UCSD-AML1 (cell line): ENCODE measurements around the gene ERI2.
A peak's percentile ranks its signal among the peaks of the same experiment; 100 is the strongest.
"Not testable (repeated sequence)": the region's sequence is repeated elsewhere in the genome, so short reads cannot be mapped to it uniquely, and the experiment has no call there.

Source experiments
- DNase-seq: peaks from one replicate; lab custom pipeline; 2025; ENCODE audit not compliant: unreplicated experiment; lab: John Stamatoyannopoulos, UW

ERI2 gene

GRCh38 chr16:20765732-20766131, 40.5 kb downstream of the ERI2 start:
- no peak for DNase-seq

- DNase-seq = not testable (repeated sequence)
Observed at GRCh38 chr16:20764448-20764847, 41.8 kb downstream of the ERI2 start.

GRCh38 chr16:20763461-20764232, 42.6 kb downstream of the ERI2 start, which contains the start of gene ACSM3:
Gene ACSM3 (plus strand): TSS chr16:20764014. CDS start chr16:20770035, 6,021 bp downstream.
- no peak for DNase-seq

- no peak for DNase-seq
Observed at GRCh38 chr16:20762404-20763123, 43.7 kb downstream of the ERI2 start.

GRCh38 chr16:20761175-20761574, 45.1 kb downstream of the ERI2 start:
- DNase-seq = no peak

GRCh38 chr16:20760346-20760745, 45.9 kb downstream of the ERI2 start:
- no peak for DNase-seq

GRCh38 chr16:20755799-20756198, 50.5 kb downstream of the ERI2 start:
- DNase-seq = not testable (repeated sequence)

- no peak for DNase-seq
Observed at GRCh38 chr16:20755238-20755637, 51.0 kb downstream of the ERI2 start.

- no peak for DNase-seq
Observed at GRCh38 chr16:20753727-20754126, 52.5 kb downstream of the ERI2 start.

- DNase-seq = no peak
Observed at GRCh38 chr16:20750558-20750957, 55.7 kb downstream of the ERI2 start.

GRCh38 chr16:20749474-20749873, 56.8 kb downstream of the ERI2 start:
- DNase-seq = no peak

- DNase-seq = peak; percentile 25
Observed at GRCh38 chr16:20747030-20747816, 59.0 kb downstream of the ERI2 start.

GRCh38 chr16:20746461-20746860, 59.8 kb downstream of the ERI2 start:
- DNase-seq = no peak
